Panc1 (cell line): ENCODE data around the gene CCNK. TPM values are rescaled to one million over a fixed set of nuclear protein-coding genes. Genes with fewer than 3 reads are reported as not detected.

ENCODE experiments used
- ATAC-seq: fragments of 200-7000 bp; cut with Tn5 transposase; 2 replicates; pipeline ENCODE4 v1.9.1; 2020; ENCODE audit warnings: mild to moderate bottlenecking, moderate library complexity
- BruUV-seq: library from RNA; stranded (reverse); fragments of 400-500 nt; replicated peaks from 2 replicates; lab custom pipeline; 2021; lab: Mats Ljungman, UMichigan
- CTCF ChIA-PET: fragments of 300-600 bp; sonication (Branson Sonifier 250); formaldehyde crosslinking; loops from one replicate; lab custom pipeline; 2022; ENCODE audit warnings: antibody characterized with exemption; lab: Charles Lee
- POLR2A ChIA-PET: fragments of 300-600 bp; sonication (Branson Sonifier 250); formaldehyde crosslinking; loops from one replicate; lab custom pipeline; 2022; ENCODE audit warnings: antibody characterized with exemption; lab: Charles Lee
- DNase-seq: peaks from one replicate; pipeline ENCODE4 v3.0.0-alpha.2; 2010; ENCODE audit warnings: low read depth, low spot score
- H3K27ac ChIP-seq: 2 replicates; pipeline ENCODE4 v1.5.1; 2011; ENCODE audit warnings: mild to moderate bottlenecking, low read length, inconsistent platforms
- H3K27me3 ChIP-seq: fragments of 200-500 bp; sonication (Bioruptor generic); 2 replicates; pipeline ENCODE4 v1.6.0; 2014; ENCODE audit warnings: low read length, inconsistent platforms; ENCODE audit not compliant: control insufficient read depth, insufficient read depth
- H3K36me3 ChIP-seq: fragments of 200-500 bp; sonication (Bioruptor generic); 2 replicates; pipeline ENCODE4 v1.5.1; 2014; ENCODE audit warnings: inconsistent platforms, mild to moderate bottlenecking, low read length, moderate library complexity; ENCODE audit not compliant: control insufficient read depth, insufficient read depth
- H3K4me1 ChIP-seq: 2 replicates; pipeline ENCODE4 v1.5.1; 2011; ENCODE audit warnings: inconsistent platforms, mild to moderate bottlenecking, low read length, moderate library complexity; ENCODE audit not compliant: control insufficient read depth, insufficient read depth
- H3K4me3 ChIP-seq, 2 experiments: 2 replicates each; pipeline ENCODE4 v1.5.1; 2011 to 2012; ENCODE audit warnings: low read depth in 2 of 2, low read length in 2 of 2, mild to moderate bottlenecking in 2 of 2, inconsistent platforms in 1 of 2, moderate library complexity in 1 of 2
- H3K9me3 ChIP-seq: fragments of 200-500 bp; sonication (Bioruptor generic); 2 replicates; pipeline ENCODE4 v1.5.1; 2014; ENCODE audit warnings: low read depth, mild to moderate bottlenecking, inconsistent platforms, low read length, moderate library complexity; ENCODE audit not compliant: control insufficient read depth, insufficient read depth
- POLR2AphosphoS5 ChIP-seq: IDR thresholded peaks from 2 replicates; pipeline ENCODE4 v1.6.1; 2012; ENCODE audit warnings: mild to moderate bottlenecking, low read depth, low read length, moderate library complexity
- SIN3A ChIP-seq: IDR thresholded peaks from 2 replicates; pipeline ENCODE4 v1.6.1; 2012; ENCODE audit warnings: low read depth, mild to moderate bottlenecking, low read length, moderate library complexity, borderline replicate concordance; ENCODE audit not compliant: insufficient read depth
- TCF7L2 ChIP-seq: IDR thresholded peaks from 2 replicates; pipeline ENCODE4 v1.6.1; 2011; ENCODE audit warnings: mild to moderate bottlenecking, low read depth, low read length, inconsistent platforms
- in situ Hi-C: cut with HindIII; loops from 2 replicates; pipeline ENCODE4 v1.10.0; 2016; ENCODE audit warnings: low sequenced_read_pairs, low pct_unique_long_range_greater_than_20kb
- intact Hi-C: fragments of 100-400 bp; cut with micrococcal nuclease; formaldehyde crosslinking; loops from one replicate; pipeline ENCODE4 v1.10.0; 2022; ENCODE audit not compliant: unreplicated experiment
- total RNA-seq: library from RNA; stranded (reverse); gene quantifications from one replicate; pipeline ENCODE4 v1.2.1, GENCODE V29; 2021; ENCODE audit not compliant: unreplicated experiment
- TF ChIP-seq, protein P1 (sequence below), 2 experiments: IDR thresholded peaks; 2 replicates each; pipeline ENCODE4 v1.6.1; 2011 to 2012; ENCODE audit warnings: low read depth in 2 of 2, control low read depth in 1 of 2, low read length in 1 of 2, mild to moderate bottlenecking in 1 of 2, moderate library complexity in 1 of 2; ENCODE audit not compliant: insufficient read depth in 1 of 2
- TF ChIP-seq, protein P2 (sequence below): fragments of 450-650 bp; IDR thresholded peaks from 2 replicates; pipeline ENCODE4 v1.5.1; 2017; ENCODE audit warnings: mild to moderate bottlenecking

The CCNK gene
- total RNA-seq, 1 experiment from 2014 or later, result 47.8 TPM

DNA sequence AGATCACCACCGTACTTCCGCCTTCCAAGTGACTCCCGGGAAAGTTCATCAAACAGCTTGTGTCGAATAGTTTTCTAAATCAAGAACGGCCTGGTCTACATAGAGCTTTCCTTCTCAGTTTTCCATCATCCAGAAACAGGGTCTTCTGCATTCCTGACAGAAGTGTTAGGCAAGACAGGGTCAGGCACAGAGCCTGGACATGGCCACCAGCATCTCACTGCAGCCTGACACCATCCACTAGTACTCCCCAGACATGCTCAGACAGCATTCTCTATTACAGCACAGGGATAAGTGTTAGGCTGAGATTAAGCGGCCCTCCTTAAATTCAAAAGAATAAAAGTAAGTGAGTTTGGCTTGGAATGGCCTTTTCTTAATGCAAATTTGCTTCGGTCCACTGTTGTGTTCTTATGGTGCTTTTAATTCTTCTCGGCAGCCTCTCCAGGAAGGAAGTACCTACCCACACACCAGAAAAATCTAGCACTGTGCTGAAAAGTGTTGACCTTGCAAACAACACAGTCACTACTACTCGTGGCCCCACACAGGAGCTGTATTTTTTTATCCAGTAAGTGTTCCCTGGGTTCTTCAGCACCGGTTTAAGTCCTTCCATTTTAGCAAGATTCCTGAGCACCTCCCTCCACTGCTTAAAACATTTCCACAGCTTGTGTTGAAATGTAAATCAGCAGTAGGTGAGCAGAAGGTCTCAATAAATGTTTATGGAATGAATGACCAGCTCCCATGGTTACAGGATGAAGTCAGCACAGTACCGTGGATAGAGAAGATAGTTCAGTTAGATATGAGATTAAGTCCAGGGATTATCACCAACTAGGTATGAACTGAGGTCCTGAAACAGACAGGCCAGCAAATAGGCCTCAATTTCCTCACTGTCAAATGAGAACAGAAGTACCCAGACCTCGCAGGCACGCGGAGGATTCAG is 44.7 kb upstream of the CCNK start:
- ChIA-PET CTCF (no interaction called here), POLR2A (no interaction called here)
- no TSS peak for BruUV-seq
- H3K27ac ChIP-seq, result no peak overlapping the region
- intact Hi-C loops, result no loop called here
- DNase-seq, result no peak
- H3K4me1 ChIP-seq, result no peaks in the 10 kb centered on the region
- TF ChIP-seq, protein P1, sequence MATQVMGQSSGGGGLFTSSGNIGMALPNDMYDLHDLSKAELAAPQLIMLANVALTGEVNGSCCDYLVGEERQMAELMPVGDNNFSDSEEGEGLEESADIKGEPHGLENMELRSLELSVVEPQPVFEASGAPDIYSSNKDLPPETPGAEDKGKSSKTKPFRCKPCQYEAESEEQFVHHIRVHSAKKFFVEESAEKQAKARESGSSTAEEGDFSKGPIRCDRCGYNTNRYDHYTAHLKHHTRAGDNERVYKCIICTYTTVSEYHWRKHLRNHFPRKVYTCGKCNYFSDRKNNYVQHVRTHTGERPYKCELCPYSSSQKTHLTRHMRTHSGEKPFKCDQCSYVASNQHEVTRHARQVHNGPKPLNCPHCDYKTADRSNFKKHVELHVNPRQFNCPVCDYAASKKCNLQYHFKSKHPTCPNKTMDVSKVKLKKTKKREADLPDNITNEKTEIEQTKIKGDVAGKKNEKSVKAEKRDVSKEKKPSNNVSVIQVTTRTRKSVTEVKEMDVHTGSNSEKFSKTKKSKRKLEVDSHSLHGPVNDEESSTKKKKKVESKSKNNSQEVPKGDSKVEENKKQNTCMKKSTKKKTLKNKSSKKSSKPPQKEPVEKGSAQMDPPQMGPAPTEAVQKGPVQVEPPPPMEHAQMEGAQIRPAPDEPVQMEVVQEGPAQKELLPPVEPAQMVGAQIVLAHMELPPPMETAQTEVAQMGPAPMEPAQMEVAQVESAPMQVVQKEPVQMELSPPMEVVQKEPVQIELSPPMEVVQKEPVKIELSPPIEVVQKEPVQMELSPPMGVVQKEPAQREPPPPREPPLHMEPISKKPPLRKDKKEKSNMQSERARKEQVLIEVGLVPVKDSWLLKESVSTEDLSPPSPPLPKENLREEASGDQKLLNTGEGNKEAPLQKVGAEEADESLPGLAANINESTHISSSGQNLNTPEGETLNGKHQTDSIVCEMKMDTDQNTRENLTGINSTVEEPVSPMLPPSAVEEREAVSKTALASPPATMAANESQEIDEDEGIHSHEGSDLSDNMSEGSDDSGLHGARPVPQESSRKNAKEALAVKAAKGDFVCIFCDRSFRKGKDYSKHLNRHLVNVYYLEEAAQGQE (IDR thresholded peaks at IDR 0.05; ENCODE audit: insufficient read depth in 1 of 2, low read depth in 2 of 2, low read length in 1 of 2), result no peak
- TF ChIP-seq SIN3A (no peak), TCF7L2 (no peak), POLR2AphosphoS5 (no peak)
- TF ChIP-seq, protein P2, sequence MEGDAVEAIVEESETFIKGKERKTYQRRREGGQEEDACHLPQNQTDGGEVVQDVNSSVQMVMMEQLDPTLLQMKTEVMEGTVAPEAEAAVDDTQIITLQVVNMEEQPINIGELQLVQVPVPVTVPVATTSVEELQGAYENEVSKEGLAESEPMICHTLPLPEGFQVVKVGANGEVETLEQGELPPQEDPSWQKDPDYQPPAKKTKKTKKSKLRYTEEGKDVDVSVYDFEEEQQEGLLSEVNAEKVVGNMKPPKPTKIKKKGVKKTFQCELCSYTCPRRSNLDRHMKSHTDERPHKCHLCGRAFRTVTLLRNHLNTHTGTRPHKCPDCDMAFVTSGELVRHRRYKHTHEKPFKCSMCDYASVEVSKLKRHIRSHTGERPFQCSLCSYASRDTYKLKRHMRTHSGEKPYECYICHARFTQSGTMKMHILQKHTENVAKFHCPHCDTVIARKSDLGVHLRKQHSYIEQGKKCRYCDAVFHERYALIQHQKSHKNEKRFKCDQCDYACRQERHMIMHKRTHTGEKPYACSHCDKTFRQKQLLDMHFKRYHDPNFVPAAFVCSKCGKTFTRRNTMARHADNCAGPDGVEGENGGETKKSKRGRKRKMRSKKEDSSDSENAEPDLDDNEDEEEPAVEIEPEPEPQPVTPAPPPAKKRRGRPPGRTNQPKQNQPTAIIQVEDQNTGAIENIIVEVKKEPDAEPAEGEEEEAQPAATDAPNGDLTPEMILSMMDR, result no peak
- no peaks in the 10 kb centered on the region; the same call in 1 of the 2 replicates for H3K36me3 ChIP-seq
- H3K4me3 ChIP-seq, result no peak overlapping the region
- ATAC-seq, result no peak
- H3K9me3 ChIP-seq, result no peaks in the 10 kb centered on the region
- H3K27me3 ChIP-seq, result no peaks in the 10 kb centered on the region
- in situ Hi-C loops, result no loop called here

DNA sequence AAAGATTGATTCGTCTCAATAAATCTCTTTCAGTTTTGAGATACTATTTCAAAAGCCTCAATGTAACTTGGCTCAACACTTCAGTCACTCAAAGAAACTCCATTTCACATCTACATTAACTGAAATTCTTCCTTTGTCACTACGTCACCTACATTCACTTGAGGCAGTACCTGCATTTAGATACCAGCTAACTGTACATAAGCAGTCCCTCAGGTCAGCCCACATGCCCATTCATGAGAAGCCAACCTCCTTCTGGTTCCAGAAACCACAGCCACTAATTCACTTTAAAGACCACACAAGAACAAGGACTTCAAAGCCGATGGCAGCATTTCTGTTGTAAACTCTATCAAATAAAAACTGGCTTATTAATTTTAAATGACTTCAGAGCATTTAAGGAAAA is 43.5 kb upstream of the CCNK start:
- DNase-seq, result no peak
- ATAC-seq, result no peak
- H3K4me1 ChIP-seq, result no peaks in the 10 kb centered on the region
- H3K9me3 ChIP-seq, result no peaks in the 10 kb centered on the region
- ChIA-PET CTCF (no interaction called here), POLR2A (no interaction called here)
- no TSS peak for BruUV-seq
- in situ Hi-C loops (no loop called here), intact Hi-C loops (no loop called here)
- no peaks in the 10 kb centered on the region; the same call in 1 of the 2 replicates for H3K36me3 ChIP-seq
- TF ChIP-seq TCF7L2, result no peak
- no peak for TF ChIP-seq SIN3A
- H3K27ac ChIP-seq, result no peak overlapping the region
- no peak overlapping the region for H3K4me3 ChIP-seq
- H3K27me3 ChIP-seq, result no peaks in the 10 kb centered on the region

DNA sequence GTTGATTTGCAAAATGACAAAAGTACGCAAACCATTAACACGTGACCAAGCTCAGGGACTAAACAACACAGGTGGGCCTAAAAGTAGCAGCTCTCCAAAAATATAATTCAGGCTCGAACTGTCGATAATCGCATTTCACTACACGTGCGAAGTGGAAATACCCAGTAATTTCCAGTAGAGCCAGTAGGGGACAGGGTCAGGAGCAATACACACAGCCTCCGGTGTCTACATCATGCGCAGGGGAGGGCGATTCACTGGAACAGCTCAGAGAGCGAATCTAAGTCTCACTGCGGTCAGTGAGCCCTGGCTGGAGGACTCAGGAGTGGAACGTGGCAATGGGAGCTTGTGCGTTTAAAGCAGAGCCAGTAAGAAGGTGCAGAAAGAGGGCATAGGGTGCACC is 40.9 kb upstream of the CCNK start:
- intact Hi-C loops (no loop called here), in situ Hi-C loops (no loop called here)
- no peak overlapping the region for H3K4me3 ChIP-seq
- CTCF ChIA-PET, result no interaction called here
- BruUV-seq, result no TSS peak
- H3K4me1 ChIP-seq, result no peaks in the 10 kb centered on the region
- ATAC-seq (no peak), DNase-seq (no peak)
- H3K36me3 ChIP-seq, result no peaks in the 10 kb centered on the region; the same call in 1 of the 2 replicates
- TF ChIP-seq, protein P2, result peak; percentile 11; the same call in 1 of the 2 replicates
- TF ChIP-seq, protein P1 (IDR thresholded peaks at IDR 0.05; ENCODE audit: insufficient read depth in 1 of 2, low read depth in 2 of 2, low read length in 1 of 2), result no peak
- no peak overlapping the region for H3K27ac ChIP-seq
- no peaks in the 10 kb centered on the region for H3K9me3 ChIP-seq
- H3K27me3 ChIP-seq, result no peaks in the 10 kb centered on the region
- POLR2A ChIA-PET, result no interaction called here
